Measurements from ENCODE around the gene SPIN2B.

GRCh38 chrX:57083143-57083542 is 38.2 kb downstream of the SPIN2B start:
- TF ChIP-seq EZH2 (IDR thresholded peaks at IDR 0.05; ENCODE audit: insufficient read depth, poor library complexity, severe bottlenecking) (no peak), EZH2phosphoT487 (IDR thresholded peaks at IDR 0.05; ENCODE audit: insufficient read depth, low read depth) (no peak)
